Astrocyte (in vitro differentiated cells and primary cell): ENCODE data around the gene C14orf119. TPM values are rescaled to one million over a fixed set of nuclear protein-coding genes. Genes with fewer than 3 reads are reported as not detected.

Experiments used
- DNase-seq: peaks from one replicate; pipeline ENCODE4 v3.0.0-alpha.2; 2010; ENCODE audit warnings: low read depth
- FAIRE-seq: peaks from 2 replicates; lab custom pipeline; 2011; peaks lifted over from hg19 to GRCh38; lab: Jason Lieb, UNC
- H2AFZ ChIP-seq: 2 replicates; pipeline ENCODE4 v1.6.0; 2012; ENCODE audit warnings: low read depth, low read length, inconsistent platforms
- H3K27ac ChIP-seq: 2 replicates; pipeline ENCODE4 v1.5.1; 2011; ENCODE audit warnings: low read depth, low read length, inconsistent platforms
- H3K27me3 ChIP-seq: 2 replicates; pipeline ENCODE4 v1.6.0; 2011; ENCODE audit warnings: low read length, inconsistent platforms; ENCODE audit not compliant: insufficient read depth
- H3K36me3 ChIP-seq: 2 replicates; pipeline ENCODE4 v1.5.1; 2011; ENCODE audit warnings: low read length, inconsistent platforms; ENCODE audit not compliant: insufficient read depth
- H3K4me1 ChIP-seq: 2 replicates; pipeline ENCODE4 v1.5.1; 2011; ENCODE audit warnings: low read length, inconsistent platforms; ENCODE audit not compliant: insufficient read depth
- H3K4me2 ChIP-seq: 2 replicates; pipeline ENCODE4 v1.6.0; 2012; ENCODE audit warnings: low read length, inconsistent platforms
- H3K4me3 ChIP-seq: 2 replicates; pipeline ENCODE4 v1.5.1; 2011; ENCODE audit warnings: low read depth, mild to moderate bottlenecking, low read length, inconsistent platforms; ENCODE audit not compliant: insufficient read depth
- H3K79me2 ChIP-seq: 2 replicates; pipeline ENCODE4 v1.6.0; 2012; ENCODE audit warnings: mild to moderate bottlenecking, low read length, inconsistent platforms; ENCODE audit not compliant: insufficient read depth
- H3K9ac ChIP-seq: 2 replicates; pipeline ENCODE4 v1.6.0; 2012; ENCODE audit warnings: mild to moderate bottlenecking, low read length, inconsistent platforms
- H3K9me3 ChIP-seq: 2 replicates; pipeline ENCODE4 v1.5.1; 2012; ENCODE audit warnings: low read depth, mild to moderate bottlenecking, low read length, inconsistent platforms; ENCODE audit not compliant: insufficient read depth
- H4K20me1 ChIP-seq: 2 replicates; pipeline ENCODE4 v1.6.0; 2012; ENCODE audit warnings: low read length, inconsistent platforms; ENCODE audit not compliant: insufficient read depth
- H3K27ac Mint-ChIP-seq: one replicate; pipeline ENCODE4 v1.8.0; 2021; ENCODE audit warnings: mild to moderate bottlenecking, mixed read lengths; ENCODE audit not compliant: unreplicated experiment
- H3K27me3 Mint-ChIP-seq: one replicate; pipeline ENCODE4 v1.8.0; 2021; ENCODE audit warnings: low read depth, mixed read lengths; ENCODE audit not compliant: unreplicated experiment
- H3K36me3 Mint-ChIP-seq: one replicate; pipeline ENCODE4 v1.8.0; 2021; ENCODE audit warnings: low read depth, mixed read lengths; ENCODE audit not compliant: unreplicated experiment
- H3K4me1 Mint-ChIP-seq: one replicate; pipeline ENCODE4 v1.8.0; 2021; ENCODE audit warnings: low read depth, mixed read lengths; ENCODE audit not compliant: unreplicated experiment
- H3K4me3 Mint-ChIP-seq: one replicate; pipeline ENCODE4 v1.8.0; 2021; ENCODE audit warnings: mild to moderate bottlenecking, moderate library complexity, mixed read lengths; ENCODE audit not compliant: unreplicated experiment
- H3K9me3 Mint-ChIP-seq: one replicate; pipeline ENCODE4 v1.8.0; 2021; ENCODE audit warnings: mild to moderate bottlenecking, mixed read lengths; ENCODE audit not compliant: unreplicated experiment
- CTCF ChIP-seq: IDR thresholded peaks from 2 replicates; pipeline ENCODE4 v1.5.1; 2011; ENCODE audit warnings: low read depth, mild to moderate bottlenecking, inconsistent platforms, low read length, moderate library complexity; ENCODE audit not compliant: insufficient read depth
- EZH2 ChIP-seq: IDR thresholded peaks from 2 replicates; pipeline ENCODE4 v1.6.1; 2012; ENCODE audit warnings: mild to moderate bottlenecking, low read length, inconsistent platforms; ENCODE audit not compliant: insufficient read depth
- total RNA-seq: library from RNA; stranded (reverse); gene quantifications from 2 replicates; pipeline ENCODE4 v1.2.1, GENCODE V29; 2021

The C14orf119 gene
- total RNA-seq, 1 donor from 2014 or later: 83.9 TPM

GRCh38 chr14:23071244-23071920, 23.9 kb upstream of the C14orf119 start:
- Histone ChIP-seq H3K27me3 (no peaks in the 10 kb centered on the region), H3K9ac (peak overlapping the region; percentile 99), H3K4me1 (peaks cover 37% of the 10 kb centered on the region), H3K9me3 (no peaks in the 10 kb centered on the region), H3K79me2 (peaks cover 81% of the 10 kb centered on the region), H3K27ac (peak overlapping the region; percentile 89), H3K36me3 (peaks cover 46% of the 10 kb centered on the region), H4K20me1 (peaks cover 55% of the 10 kb centered on the region), H3K4me3 (peak overlapping the region; percentile 98), H3K4me2 (peak overlapping the region; percentile 97), H2AFZ (no peak overlapping the region)
- H3K4me3 Mint-ChIP-seq: peak overlapping the region; percentile 97
- DNase-seq (peak; percentile 93), FAIRE-seq (no peak)
- no peaks in the 10 kb centered on the region for H3K27me3 Mint-ChIP-seq
- no peaks in the 10 kb centered on the region for H3K9me3 Mint-ChIP-seq
- no peak for TF ChIP-seq CTCF
- no peak for TF ChIP-seq EZH2
- peaks cover 6% of the 10 kb centered on the region for H3K36me3 Mint-ChIP-seq
- peaks cover 27% of the 10 kb centered on the region for H3K4me1 Mint-ChIP-seq
- peak overlapping the region; percentile 92 for H3K27ac Mint-ChIP-seq

GRCh38 chr14:23071921-23072539, 23.3 kb upstream of the C14orf119 start:
- Histone ChIP-seq H3K79me2 (peaks cover 78% of the 10 kb centered on the region), H3K36me3 (peaks cover 42% of the 10 kb centered on the region), H3K27ac (peak overlapping the region; percentile 54), H2AFZ (no peak overlapping the region), H3K4me3 (peak overlapping the region; percentile 98), H3K4me1 (peaks cover 37% of the 10 kb centered on the region), H3K4me2 (peak overlapping the region; percentile 97), H4K20me1 (peaks cover 54% of the 10 kb centered on the region), H3K9ac (peak overlapping the region; percentile 99), H3K9me3 (no peaks in the 10 kb centered on the region), H3K27me3 (no peaks in the 10 kb centered on the region)
- TF ChIP-seq EZH2 (no peak), CTCF (no peak)
- peak overlapping the region; percentile 97 for H3K4me3 Mint-ChIP-seq
- H3K9me3 Mint-ChIP-seq: no peaks in the 10 kb centered on the region
- FAIRE-seq: no peak
- H3K36me3 Mint-ChIP-seq: peaks cover 6% of the 10 kb centered on the region
- no peak for DNase-seq
- H3K27ac Mint-ChIP-seq: peak overlapping the region; percentile 92
- H3K4me1 Mint-ChIP-seq: peaks cover 27% of the 10 kb centered on the region
- no peaks in the 10 kb centered on the region for H3K27me3 Mint-ChIP-seq

DNA sequence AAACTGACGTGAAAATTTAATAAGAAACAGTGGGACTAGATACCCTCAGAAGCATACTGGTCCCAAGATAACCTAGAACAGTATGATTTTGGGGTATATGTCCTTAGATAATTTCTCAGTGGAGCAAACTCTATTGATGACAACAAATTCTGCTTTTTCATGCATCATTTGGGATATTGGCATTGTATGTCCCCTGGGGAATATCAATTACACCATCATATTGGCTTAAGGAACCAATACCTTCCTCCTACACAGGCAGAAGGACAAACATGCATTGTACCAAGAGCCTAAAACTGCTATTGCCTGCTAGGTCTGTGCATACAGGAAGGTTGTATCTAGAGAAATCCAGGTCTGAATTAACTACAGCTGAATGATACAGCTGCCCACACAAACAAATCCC, 20.4 kb upstream of the C14orf119 start:
- H3K27me3 Mint-ChIP-seq: no peaks in the 10 kb centered on the region
- no peak overlapping the region for H3K4me3 Mint-ChIP-seq
- peaks cover 11% of the 10 kb centered on the region for H3K36me3 Mint-ChIP-seq

More for the DNA sequence above, 20.4 kb upstream of the C14orf119 start:
- peaks cover 40% of the 10 kb centered on the region for H3K4me1 ChIP-seq
- H3K4me2 ChIP-seq: no peak overlapping the region
- no peak overlapping the region for H3K9ac ChIP-seq
- H3K36me3 ChIP-seq: peaks cover 51% of the 10 kb centered on the region
- no peak overlapping the region for H3K27ac ChIP-seq
- no peak overlapping the region for H2AFZ ChIP-seq
- FAIRE-seq (no peak), DNase-seq (no peak)
- peaks cover 25% of the 10 kb centered on the region for H4K20me1 ChIP-seq
- H3K4me3 ChIP-seq: no peak overlapping the region
- no peaks in the 10 kb centered on the region for H3K9me3 ChIP-seq
- Mint-ChIP-seq H3K9me3 (no peaks in the 10 kb centered on the region), H3K4me1 (peaks cover 38% of the 10 kb centered on the region), H3K27ac (no peak overlapping the region)
- H3K79me2 ChIP-seq: peaks cover 49% of the 10 kb centered on the region
- TF ChIP-seq CTCF (no peak), EZH2 (no peak)
- H3K27me3 ChIP-seq: no peaks in the 10 kb centered on the region
